ENCODE measurements around the gene UBASH3B.

Gene UBASH3B

DNA sequence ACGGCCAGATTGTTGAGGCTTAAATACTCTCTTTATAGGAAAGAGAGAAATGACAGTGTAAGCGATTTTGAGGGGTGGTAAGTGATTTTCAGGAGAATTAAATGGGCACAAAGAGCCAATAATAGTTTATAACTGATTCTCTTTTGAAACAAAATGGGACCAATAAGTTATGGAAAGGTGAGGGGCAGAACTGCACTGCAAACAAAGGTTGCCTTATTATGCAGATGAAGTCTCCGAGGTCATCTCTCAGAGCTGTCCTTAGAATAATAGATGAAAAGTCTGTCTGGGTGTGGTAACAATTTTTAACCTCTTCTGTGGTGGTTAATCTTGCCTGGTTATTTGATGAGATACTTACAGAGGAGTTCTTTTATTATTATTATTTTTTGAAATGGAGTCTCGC lies 168.0 kb downstream of the UBASH3B start:
- no peak for TF ChIP-seq SIN3A (IDR thresholded peaks at IDR 0.05; ENCODE audit: borderline replicate concordance, insufficient read depth, low read length)
- no peak for TF ChIP-seq TAF1 (IDR thresholded peaks at IDR 0.05; ENCODE audit: borderline replicate concordance, insufficient read depth, low read length)
- no peak for TF ChIP-seq POLR2AphosphoS5 (IDR thresholded peaks at IDR 0.05; ENCODE audit: low read depth, low read length)
- no peak for TF ChIP-seq REST (IDR thresholded peaks at IDR 0.05; ENCODE audit: insufficient read depth in 1 of 2, low read depth in 2 of 2, low read length in 2 of 2)
- TF ChIP-seq FOXP2 (optimal IDR thresholded peaks at IDR 0.05; ENCODE audit: borderline replicate concordance, extremely low read depth, extremely low read length, insufficient read depth), result no peak

GRCh38 chr11:122832721-122833470 lies 177.4 kb downstream of the UBASH3B start:
- TF ChIP-seq TAF1 (IDR thresholded peaks at IDR 0.05; ENCODE audit: borderline replicate concordance, insufficient read depth, low read length) (no peak), SIN3A (IDR thresholded peaks at IDR 0.05; ENCODE audit: borderline replicate concordance, insufficient read depth, low read length) (no peak), POLR2AphosphoS5 (IDR thresholded peaks at IDR 0.05; ENCODE audit: low read depth, low read length) (no peak), FOXP2 (optimal IDR thresholded peaks at IDR 0.05; ENCODE audit: borderline replicate concordance, extremely low read depth, extremely low read length, insufficient read depth) (no peak), REST (IDR thresholded peaks at IDR 0.05; ENCODE audit: insufficient read depth in 1 of 2, low read depth in 2 of 2, low read length in 2 of 2) (no peak)

- TF ChIP-seq FOXP2 (optimal IDR thresholded peaks at IDR 0.05; ENCODE audit: borderline replicate concordance, extremely low read depth, extremely low read length, insufficient read depth) (no peak), POLR2AphosphoS5 (IDR thresholded peaks at IDR 0.05; ENCODE audit: low read depth, low read length) (no peak), TAF1 (IDR thresholded peaks at IDR 0.05; ENCODE audit: borderline replicate concordance, insufficient read depth, low read length) (no peak), SIN3A (IDR thresholded peaks at IDR 0.05; ENCODE audit: borderline replicate concordance, insufficient read depth, low read length) (no peak), REST (IDR thresholded peaks at IDR 0.05; ENCODE audit: insufficient read depth in 1 of 2, low read depth in 2 of 2, low read length in 2 of 2) (no peak)
Observed at GRCh38 chr11:122833846-122834464, 178.4 kb downstream of the UBASH3B start.

DNA sequence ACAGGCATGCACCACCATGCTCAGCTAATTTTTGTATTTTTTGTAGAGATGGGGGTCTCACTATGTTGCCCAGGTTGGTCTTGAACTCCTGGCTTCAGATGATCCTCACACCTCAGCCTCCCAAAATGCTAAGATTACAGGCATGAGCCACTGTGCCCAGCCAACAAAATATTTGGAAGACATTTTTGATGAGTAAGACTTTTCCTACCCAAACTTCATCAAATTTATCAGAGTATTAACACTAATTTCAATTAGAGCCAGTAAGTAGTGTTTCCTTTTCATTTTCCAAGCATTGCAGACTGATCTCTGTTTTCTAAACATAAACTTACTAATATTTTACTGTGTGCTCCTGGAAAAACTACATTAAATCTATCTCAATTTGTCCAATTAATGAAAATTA lies 181.4 kb downstream of the UBASH3B start:
- TF ChIP-seq SIN3A (IDR thresholded peaks at IDR 0.05; ENCODE audit: borderline replicate concordance, insufficient read depth, low read length) (no peak), FOXP2 (optimal IDR thresholded peaks at IDR 0.05; ENCODE audit: borderline replicate concordance, extremely low read depth, extremely low read length, insufficient read depth) (no peak), REST (IDR thresholded peaks at IDR 0.05; ENCODE audit: insufficient read depth in 1 of 2, low read depth in 2 of 2, low read length in 2 of 2) (no peak), TAF1 (IDR thresholded peaks at IDR 0.05; ENCODE audit: borderline replicate concordance, insufficient read depth, low read length) (no peak), POLR2AphosphoS5 (IDR thresholded peaks at IDR 0.05; ENCODE audit: low read depth, low read length) (no peak)

All from PFSK-1 (cell line).